ENCODE measurements around the gene UMAD1.
A peak's percentile ranks its signal among the peaks of the same experiment; 100 is the strongest.
"Not testable (repeated sequence)": the region's sequence is repeated elsewhere in the genome, so short reads cannot be mapped to it uniquely, and the experiment has no call there.

UMAD1 gene

DNA sequence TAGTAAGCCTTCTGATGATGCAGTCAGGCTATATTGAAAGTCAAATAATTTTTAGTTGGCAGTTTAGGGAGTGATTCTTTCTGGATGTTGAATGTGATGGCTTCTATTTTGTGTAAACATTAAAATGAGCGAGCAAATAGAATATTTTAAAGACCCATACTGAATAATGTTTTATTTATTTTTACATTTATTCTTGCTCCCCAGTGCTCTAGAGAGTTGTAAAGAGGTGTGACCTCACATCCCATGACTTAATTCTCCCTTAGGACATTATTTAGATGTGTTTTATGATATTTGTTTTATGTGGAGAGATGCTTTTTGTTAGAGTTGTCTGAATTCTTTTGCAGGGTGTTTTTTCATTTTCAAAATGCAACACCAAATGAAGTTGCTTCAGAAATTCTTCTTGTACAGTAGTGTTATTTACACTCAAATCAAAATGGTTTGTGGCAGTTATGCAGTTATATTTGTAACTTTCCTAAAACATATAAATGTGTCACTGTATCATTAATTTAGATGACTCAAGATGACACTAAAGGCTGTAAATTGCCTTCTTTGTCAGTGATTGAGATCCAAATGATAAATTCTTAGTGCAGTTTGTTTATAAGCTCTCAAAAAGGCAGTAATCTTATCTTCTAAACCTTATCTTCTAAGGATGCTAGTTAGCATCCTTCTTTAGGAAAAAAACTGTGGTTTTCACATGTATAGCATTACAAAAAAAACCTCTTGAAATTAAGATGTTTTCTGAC lies 12.4 kb downstream of the UMAD1 start:
- no peak for DNase-seq (ENCODE audit: low spot score)

DNA sequence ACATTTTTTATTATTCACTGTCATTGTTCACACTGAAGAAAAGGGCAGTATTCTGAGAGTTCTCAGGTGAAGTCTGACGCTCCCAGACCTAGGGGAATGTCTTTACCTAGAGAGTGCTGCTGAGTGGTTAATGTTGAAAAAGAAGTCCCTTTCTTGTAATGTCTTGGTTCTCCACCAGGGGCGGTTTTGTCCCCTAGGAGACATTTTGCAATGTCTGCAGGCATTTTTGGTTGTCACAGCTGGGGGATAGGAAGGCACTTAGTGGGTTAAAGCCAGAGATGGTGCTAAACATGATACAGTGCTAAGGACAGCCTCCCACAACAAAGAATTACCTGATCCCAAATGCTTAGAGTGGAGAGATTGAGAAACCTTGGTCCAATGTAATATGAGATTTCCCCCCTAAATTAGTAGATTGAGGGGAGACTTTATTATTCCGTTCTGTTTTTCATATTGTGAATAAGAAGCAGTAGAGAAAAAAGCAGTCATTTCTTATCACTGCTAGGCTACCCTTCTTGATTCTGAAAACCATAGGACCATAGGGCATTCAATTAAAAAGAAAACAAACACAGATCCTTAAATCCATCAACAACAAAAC lies 13.1 kb downstream of the UMAD1 start:
- DNase-seq (ENCODE audit: low spot score): peak; percentile 60

DNA sequence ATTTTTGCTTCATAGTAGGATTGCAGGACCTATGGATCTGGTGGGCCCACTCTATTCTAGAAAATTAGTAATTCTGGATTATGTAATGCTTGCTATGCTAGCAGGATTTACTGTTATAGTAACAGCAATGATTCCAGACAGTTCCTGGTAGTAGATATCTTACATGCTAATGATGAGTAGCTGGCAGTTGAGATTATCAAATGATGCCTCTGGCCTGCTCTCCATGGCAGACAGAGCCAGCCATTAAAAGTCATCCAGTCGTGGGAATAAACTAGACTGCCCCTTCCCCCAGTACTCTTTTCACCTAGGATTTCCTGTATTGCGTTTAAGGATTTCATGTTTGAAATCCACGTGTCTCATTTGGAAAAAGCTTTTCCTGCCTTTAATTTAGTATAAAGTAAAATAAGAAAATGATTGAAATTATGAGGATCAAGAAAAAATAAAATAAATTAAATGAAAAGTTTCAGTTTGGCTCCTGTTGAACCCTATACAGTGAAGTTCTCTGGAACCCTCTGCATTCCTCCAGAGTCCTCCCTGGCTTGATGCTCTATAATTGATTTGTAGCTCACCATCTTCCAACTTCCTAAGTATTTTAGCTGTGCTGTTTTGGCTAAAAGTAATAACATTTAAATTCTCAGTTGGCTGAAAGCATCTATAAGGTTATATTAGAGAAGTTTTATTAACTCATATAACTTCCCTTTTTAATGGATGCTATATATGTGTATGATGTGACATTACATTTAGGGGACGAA lies 14.6 kb downstream of the UMAD1 start:
- no peak for DNase-seq (ENCODE audit: low spot score)

- not testable (repeated sequence) for DNase-seq (ENCODE audit: low spot score)
Measured at GRCh38 chr7:7656459-7656858, 15.9 kb downstream of the UMAD1 start.

DNA sequence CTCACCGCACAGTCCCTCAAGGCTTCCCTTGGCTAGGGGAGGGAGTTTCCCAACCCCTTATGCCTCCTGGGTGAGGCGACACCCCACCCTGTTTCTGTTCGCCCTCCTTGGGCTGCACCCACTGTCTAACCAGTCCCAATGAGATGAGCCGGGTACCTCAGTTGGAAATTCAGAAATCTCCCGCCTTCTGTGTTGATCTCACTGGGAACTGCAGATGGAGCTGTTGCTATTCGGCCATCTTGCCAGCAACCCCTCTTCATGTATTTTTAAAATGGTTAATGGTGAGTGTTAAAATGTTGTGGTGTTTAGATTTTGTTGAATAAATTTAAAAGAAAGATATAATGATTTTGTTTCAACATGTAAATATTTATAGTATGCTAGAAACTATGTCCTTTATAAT lies 22.0 kb downstream of the UMAD1 start:
- no peak for DNase-seq (ENCODE audit: low spot score)

DNA sequence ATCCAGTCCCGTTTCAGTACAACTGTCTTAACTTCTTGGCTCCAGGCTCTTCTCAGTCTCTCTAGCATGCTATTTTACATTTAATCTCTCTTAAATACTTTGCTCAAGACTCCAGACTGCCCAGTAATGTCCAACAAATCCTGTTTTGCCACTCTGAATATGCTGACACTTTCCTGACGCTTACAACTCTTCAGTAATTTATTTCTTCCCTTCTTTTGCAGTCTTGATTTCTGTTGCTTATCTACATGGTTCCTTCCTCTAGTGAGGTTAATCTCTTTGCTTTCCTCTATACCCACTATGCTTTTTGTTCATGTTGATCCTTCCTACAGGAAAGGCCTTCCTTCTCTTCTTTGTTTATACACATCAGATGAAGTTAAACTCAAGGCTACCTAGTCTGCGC lies 23.7 kb downstream of the UMAD1 start:
- DNase-seq (ENCODE audit: low spot score): no peak

DNA sequence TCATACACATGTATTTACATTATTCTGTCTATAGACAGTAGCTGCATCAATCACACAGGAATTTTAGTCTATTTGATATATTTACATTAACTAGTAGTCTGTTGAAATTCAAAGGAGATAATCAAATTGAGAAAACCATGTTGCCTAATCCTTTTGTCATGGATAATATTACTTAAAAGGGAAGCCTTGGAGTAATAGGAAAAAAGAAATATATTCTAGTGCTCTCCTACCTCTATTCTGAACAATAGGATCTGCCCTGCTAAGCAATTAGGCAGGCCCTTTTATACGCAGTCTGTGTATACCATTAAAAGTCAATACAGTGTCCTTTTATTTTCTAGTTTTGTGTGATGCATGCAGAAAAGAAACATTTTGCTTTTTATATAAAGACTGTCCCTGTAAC lies 24.5 kb downstream of the UMAD1 start:
- no peak for DNase-seq (ENCODE audit: low spot score)

GRCh38 chr7:7667187-7667586 lies 26.6 kb downstream of the UMAD1 start:
- no peak for DNase-seq (ENCODE audit: low spot score)

- no peak for DNase-seq (ENCODE audit: low spot score)
Measured at GRCh38 chr7:7668706-7669105, 28.2 kb downstream of the UMAD1 start.

GRCh38 chr7:7670490-7670889 lies 29.9 kb downstream of the UMAD1 start:
- no peak for DNase-seq (ENCODE audit: low spot score)

- DNase-seq (ENCODE audit: low spot score): no peak
Measured at GRCh38 chr7:7671361-7671760, 30.8 kb downstream of the UMAD1 start.

DNA sequence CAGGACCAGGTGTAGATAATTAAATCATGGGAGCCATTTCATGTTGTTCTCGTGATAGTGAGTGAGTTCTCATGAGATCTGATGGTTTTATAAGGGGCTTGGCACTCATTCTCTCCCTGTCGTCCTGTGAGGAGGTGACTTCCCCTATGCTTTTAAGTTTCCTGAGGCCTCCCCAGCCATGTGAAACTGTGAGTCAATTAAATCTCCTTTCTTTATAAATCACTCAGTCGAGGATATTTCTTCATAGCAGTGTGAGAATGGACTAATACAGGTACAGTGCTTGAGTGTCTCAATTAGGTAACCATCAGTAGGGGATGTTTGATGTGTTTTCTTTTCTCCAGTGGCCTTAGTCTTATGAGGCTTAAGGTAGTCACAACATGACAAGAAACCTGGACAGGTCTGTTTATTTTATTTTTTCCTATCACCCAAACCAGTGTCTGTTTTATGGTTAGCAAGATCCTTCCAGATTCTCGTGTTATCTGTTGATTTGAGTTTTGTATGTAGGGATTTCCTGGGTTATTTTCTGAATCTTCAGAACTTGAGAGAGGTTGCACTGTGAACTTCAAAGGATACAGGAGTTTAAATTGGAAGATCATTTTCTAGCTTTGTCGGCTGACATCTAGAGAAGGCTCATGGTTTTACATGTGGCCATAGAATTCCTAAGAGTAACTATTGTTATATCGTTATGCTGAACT lies 32.1 kb downstream of the UMAD1 start:
- no peak for DNase-seq (ENCODE audit: low spot score)

DNA sequence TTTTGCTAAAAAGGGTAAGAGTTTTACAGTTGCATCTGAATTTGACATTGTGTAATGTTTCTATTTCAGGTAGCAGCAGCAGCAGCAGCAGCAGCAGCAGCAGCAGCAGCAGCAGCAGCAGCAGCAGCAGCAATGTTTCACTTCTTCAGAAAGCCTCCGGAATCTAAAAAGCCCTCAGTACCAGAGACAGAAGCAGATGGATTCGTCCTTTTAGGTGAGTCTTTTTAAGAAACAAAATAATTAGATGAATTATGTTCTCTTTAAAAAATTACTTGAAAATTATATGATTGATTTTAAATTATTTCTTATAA lies 32.6 kb downstream of the UMAD1 start:
- no peak for DNase-seq (ENCODE audit: low spot score)

GRCh38 chr7:7675686-7676085 lies 35.1 kb downstream of the UMAD1 start:
- no peak for DNase-seq (ENCODE audit: low spot score)

DNA sequence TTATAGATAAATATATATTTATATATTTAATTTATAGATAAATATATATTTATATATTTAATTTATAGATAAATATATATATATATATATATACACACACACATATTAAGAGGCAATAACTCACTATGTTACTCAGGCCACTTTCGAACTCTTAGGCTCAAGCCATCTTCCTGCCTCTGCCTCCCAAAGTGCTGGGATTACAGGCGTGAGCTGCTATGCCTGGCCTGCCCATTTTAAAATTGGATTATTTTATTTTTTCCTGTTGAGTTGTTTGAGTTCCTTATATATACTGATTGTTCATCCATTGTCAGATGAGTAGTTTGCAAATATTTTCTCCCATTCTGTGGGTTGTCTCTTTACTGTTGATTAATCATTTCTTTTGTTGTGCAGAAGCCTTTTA lies 39.1 kb downstream of the UMAD1 start:
- DNase-seq (ENCODE audit: low spot score): peak; percentile 17

- DNase-seq (ENCODE audit: low spot score): peak; percentile 91
Measured at GRCh38 chr7:7681191-7681935, 40.8 kb downstream of the UMAD1 start.

DNA sequence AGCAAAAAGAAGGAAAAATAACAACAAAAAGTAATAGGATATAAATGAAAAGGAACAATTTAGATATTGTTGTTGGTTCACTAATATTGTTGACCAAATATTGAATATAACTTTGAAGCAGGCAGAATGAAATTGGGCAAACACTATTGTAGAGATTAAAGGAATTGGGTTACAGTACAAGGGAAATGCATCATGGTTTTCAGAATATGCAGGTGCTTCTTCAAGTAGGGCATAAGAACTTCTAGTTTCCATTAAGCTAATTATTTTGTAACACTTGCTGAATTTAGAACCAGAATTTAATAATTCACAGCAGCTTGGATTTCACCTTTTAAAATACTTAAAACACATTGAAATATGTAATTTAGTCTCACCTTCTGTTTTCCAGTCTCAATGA lies 41.4 kb downstream of the UMAD1 start:
- DNase-seq (ENCODE audit: low spot score): no peak

GRCh38 chr7:7682861-7683260 lies 42.3 kb downstream of the UMAD1 start:
- no peak for DNase-seq (ENCODE audit: low spot score)

GRCh38 chr7:7686811-7687508 lies 46.4 kb downstream of the UMAD1 start:
- no peak for DNase-seq (ENCODE audit: low spot score)

DNA sequence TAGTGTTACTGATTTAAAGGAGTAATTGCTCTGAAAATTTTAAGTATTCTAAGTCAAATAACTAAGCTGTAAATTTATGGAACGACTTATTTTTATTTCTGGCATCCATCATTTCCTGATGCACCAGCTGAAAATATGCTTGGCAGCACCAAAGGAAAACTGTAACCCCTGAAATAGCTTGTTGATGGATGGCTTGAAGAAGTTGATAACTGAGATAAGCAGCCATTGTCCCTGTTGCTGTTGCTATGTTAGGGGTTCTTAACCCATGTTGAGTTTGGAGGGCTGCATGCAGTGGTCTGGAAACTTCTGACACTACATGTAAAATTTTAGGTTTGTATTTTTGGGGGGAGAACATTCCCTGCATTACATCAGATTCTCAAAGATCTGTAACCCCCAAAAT lies 47.2 kb downstream of the UMAD1 start:
- no peak for DNase-seq (ENCODE audit: low spot score)

- no peak for DNase-seq (ENCODE audit: low spot score)
Measured at GRCh38 chr7:7688310-7688709, 47.8 kb downstream of the UMAD1 start.

DNA sequence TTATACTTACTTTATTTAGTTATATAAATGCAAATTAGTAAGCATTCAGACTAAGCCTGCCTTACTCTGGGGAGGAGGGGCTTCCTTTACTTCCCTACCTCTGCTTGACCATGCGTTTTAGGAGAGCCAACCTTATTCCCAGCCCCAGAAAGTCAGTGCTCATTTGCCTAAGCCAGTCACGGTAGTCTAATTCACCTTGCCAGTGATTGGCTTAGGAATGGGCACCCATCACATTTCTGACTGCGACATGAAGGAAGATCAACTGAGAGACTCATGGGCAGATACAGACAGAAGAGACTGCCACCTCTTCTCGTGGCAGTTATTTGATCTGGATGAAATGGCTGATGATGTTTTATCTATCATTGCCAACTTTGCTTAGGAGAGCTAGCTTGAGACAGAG lies 48.4 kb downstream of the UMAD1 start:
- no peak for DNase-seq (ENCODE audit: low spot score)

Measured in hematopoietic multipotent progenitor cell treated with erythropoietin and hydrocortisone succinate and interleukin-3 and kit ligand, for 17 days (in vitro differentiated cells).